Adrenal gland (tissue), 5 donors: ENCODE results near the gene HLCS.

ENCODE experiments used
- POLR2A ChIP-seq, 2 donors: fragments of 450-650 bp; IDR thresholded peaks; one replicate each; pipeline ENCODE4 v1.6.1; 2017; ENCODE audit warnings: antibody characterized with exemption in 2 of 2, mild to moderate bottlenecking in 2 of 2, moderate library complexity in 1 of 2
- TF ChIP-seq, protein P1 (sequence below), 6 experiments: fragments of 450-650 bp in 4 of 6; fragments of 200-600 bp in 2 of 6; sonication (generic) in 1 of 6; IDR thresholded peaks; 1 replicate in 5 of 6; 2 replicates in 1 of 6; pipeline versions ENCODE4 v1.5.1 to v1.8.0; 2016 to 2021; ENCODE audit warnings: antibody characterized with exemption in 6 of 6, mild to moderate bottlenecking in 2 of 6, moderate library complexity in 1 of 6
- donor health status: DM: no; HTN: no; CAD: no.

DNA sequence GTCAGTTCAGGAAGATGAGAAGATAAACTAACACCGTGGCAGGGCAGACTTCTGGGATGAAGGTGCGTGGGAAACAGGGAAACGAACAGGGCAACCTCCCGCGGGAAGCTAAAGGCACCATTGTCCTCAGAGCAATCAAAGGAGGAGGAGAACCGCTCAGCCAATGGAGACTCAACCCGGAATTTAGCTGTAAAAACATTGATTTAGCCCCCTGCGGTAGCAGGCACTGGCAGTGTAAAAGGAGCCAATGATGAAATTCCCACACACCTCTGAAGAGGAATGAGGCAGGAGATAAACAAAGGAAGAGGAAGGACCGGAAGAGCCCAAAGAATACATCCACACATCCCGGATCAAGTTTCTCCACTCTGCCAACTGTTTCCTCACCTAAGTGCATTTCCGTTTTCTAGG lies 19.5 kb downstream of the HLCS start:
- TF ChIP-seq, protein P1, sequence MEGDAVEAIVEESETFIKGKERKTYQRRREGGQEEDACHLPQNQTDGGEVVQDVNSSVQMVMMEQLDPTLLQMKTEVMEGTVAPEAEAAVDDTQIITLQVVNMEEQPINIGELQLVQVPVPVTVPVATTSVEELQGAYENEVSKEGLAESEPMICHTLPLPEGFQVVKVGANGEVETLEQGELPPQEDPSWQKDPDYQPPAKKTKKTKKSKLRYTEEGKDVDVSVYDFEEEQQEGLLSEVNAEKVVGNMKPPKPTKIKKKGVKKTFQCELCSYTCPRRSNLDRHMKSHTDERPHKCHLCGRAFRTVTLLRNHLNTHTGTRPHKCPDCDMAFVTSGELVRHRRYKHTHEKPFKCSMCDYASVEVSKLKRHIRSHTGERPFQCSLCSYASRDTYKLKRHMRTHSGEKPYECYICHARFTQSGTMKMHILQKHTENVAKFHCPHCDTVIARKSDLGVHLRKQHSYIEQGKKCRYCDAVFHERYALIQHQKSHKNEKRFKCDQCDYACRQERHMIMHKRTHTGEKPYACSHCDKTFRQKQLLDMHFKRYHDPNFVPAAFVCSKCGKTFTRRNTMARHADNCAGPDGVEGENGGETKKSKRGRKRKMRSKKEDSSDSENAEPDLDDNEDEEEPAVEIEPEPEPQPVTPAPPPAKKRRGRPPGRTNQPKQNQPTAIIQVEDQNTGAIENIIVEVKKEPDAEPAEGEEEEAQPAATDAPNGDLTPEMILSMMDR (IDR thresholded peaks at IDR 0.05) = no peak
- TF ChIP-seq POLR2A (IDR thresholded peaks at IDR 0.05) = no peak
